ENCODE data around the gene SASH3. TPM values are rescaled to one million over a fixed set of nuclear protein-coding genes. Genes with fewer than 3 reads are reported as not detected.

The SASH3 gene
- total and polyA plus RNA-seq, 5 donors from 2014 or later = 117 to 205 (median 191) TPM

- no peaks in the 10 kb centered on the region for H3K9me3 Mint-ChIP-seq
- no peak for ATAC-seq (ENCODE audit: low read depth in 2 of 2)
- Histone ChIP-seq H3K4me1 (ENCODE audit: control insufficient read depth, insufficient read depth, low read length, poor library complexity, severe bottlenecking) (peaks cover 41% of the 10 kb centered on the region), H3K27me3 (ENCODE audit: control insufficient read depth, insufficient read depth, low read length) (no peaks in the 10 kb centered on the region), H3K4me3 (ENCODE audit: low read depth, low read length) (no peak overlapping the region), H3K27ac (ENCODE audit: insufficient read depth, low read length, poor library complexity, severe bottlenecking) (peak overlapping the region; percentile 41), H3K36me3 (ENCODE audit: control insufficient read depth, insufficient read depth, low read length) (peaks cover 54% of the 10 kb centered on the region), H3K9me3 (ENCODE audit: control insufficient read depth in 2 of 2, low read length in 2 of 2) (no peaks in the 10 kb centered on the region)
- peaks cover 46% of the 10 kb centered on the region for H3K36me3 Mint-ChIP-seq
- peak overlapping the region in 2 of 3 donors; percentile 90 to 95 for H3K27ac Mint-ChIP-seq
- no peak for DNase-seq
- H3K4me1 Mint-ChIP-seq = peaks cover 0 to 58% (median 31%) of the 10 kb centered on the region in 4 donors
- peak overlapping the region; percentile 31 to 73 (median 55) for H3K4me3 Mint-ChIP-seq
- no peaks in the 10 kb centered on the region for H3K27me3 Mint-ChIP-seq
These were observed 7.7 kb downstream of the SASH3 start for GRCh38 chrX:129787336-129788055.

DNA sequence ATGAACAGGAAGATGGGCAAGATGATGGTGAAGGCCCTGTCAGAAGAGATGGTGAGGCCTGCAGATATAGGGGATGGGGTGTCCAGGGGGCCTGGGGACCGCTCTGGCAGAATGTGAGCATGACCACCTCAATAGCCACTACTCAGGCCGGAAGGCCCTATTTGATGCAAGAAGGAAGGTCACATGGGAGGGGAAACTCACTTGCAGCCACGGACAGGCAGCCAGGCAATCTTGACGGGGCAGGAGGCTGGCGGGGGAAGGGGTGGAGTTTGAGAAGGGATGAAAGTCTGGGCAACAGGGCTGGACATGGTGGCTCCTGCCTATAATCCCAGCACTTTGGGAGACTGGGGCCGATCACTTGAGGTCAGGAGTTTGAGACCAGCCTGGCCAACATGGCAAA is 8.8 kb downstream of the SASH3 start:
- Histone ChIP-seq H3K4me3 (ENCODE audit: low read depth, low read length) (no peak overlapping the region), H3K27me3 (ENCODE audit: control insufficient read depth, insufficient read depth, low read length) (no peaks in the 10 kb centered on the region), H3K36me3 (ENCODE audit: control insufficient read depth, insufficient read depth, low read length) (peaks cover 60% of the 10 kb centered on the region), H3K27ac (ENCODE audit: insufficient read depth, low read length, poor library complexity, severe bottlenecking) (peak overlapping the region; percentile 41), H3K4me1 (ENCODE audit: control insufficient read depth, insufficient read depth, low read length, poor library complexity, severe bottlenecking) (peaks cover 31% of the 10 kb centered on the region), H3K9me3 (ENCODE audit: control insufficient read depth in 2 of 2, low read length in 2 of 2) (no peaks in the 10 kb centered on the region)
- Mint-ChIP-seq H3K27me3 (no peaks in the 10 kb centered on the region), H3K36me3 (peaks cover 43% of the 10 kb centered on the region), H3K4me3 (no peak overlapping the region), H3K27ac (peak overlapping the region in 1 of 3 donors; percentile 23), H3K9me3 (no peaks in the 10 kb centered on the region), H3K4me1 (peaks cover 0 to 48% (median 26%) of the 10 kb centered on the region in 4 donors)
- ATAC-seq (ENCODE audit: low read depth in 2 of 2) (no peak), DNase-seq (no peak)

- H3K9me3 ChIP-seq (ENCODE audit: control insufficient read depth in 2 of 2, low read length in 2 of 2) = no peaks in the 10 kb centered on the region
- Mint-ChIP-seq H3K9me3 (no peaks in the 10 kb centered on the region), H3K4me1 (peaks cover 0 to 37% (median 15%) of the 10 kb centered on the region in 4 donors), H3K27me3 (no peaks in the 10 kb centered on the region), H3K36me3 (peaks cover 35% of the 10 kb centered on the region), H3K4me3 (no peak overlapping the region), H3K27ac (peak overlapping the region in 1 of 3 donors; percentile 75)
- ATAC-seq (ENCODE audit: low read depth in 2 of 2) = no peak
- no peak overlapping the region for H3K4me3 ChIP-seq (ENCODE audit: low read depth, low read length)
- peaks cover 17% of the 10 kb centered on the region for H3K4me1 ChIP-seq (ENCODE audit: control insufficient read depth, insufficient read depth, low read length, poor library complexity, severe bottlenecking)
- DNase-seq = no peak
- no peak overlapping the region for H3K27ac ChIP-seq (ENCODE audit: insufficient read depth, low read length, poor library complexity, severe bottlenecking)
- peaks cover 62% of the 10 kb centered on the region for H3K36me3 ChIP-seq (ENCODE audit: control insufficient read depth, insufficient read depth, low read length)
- no peaks in the 10 kb centered on the region for H3K27me3 ChIP-seq (ENCODE audit: control insufficient read depth, insufficient read depth, low read length)
These were observed 10.4 kb downstream of the SASH3 start for GRCh38 chrX:129790146-129790545.

- H3K9me3 Mint-ChIP-seq = no peaks in the 10 kb centered on the region
- no peaks in the 10 kb centered on the region for H3K9me3 ChIP-seq (ENCODE audit: control insufficient read depth in 2 of 2, low read length in 2 of 2)
- H3K4me3 Mint-ChIP-seq = no peak overlapping the region
- ATAC-seq (ENCODE audit: low read depth in 2 of 2) (no peak), DNase-seq (no peak)
- H3K27me3 Mint-ChIP-seq = no peaks in the 10 kb centered on the region
- H3K4me1 Mint-ChIP-seq = peaks cover 0 to 30% (median 12%) of the 10 kb centered on the region in 4 donors
- H3K27ac ChIP-seq (ENCODE audit: insufficient read depth, low read length, poor library complexity, severe bottlenecking) = no peak overlapping the region
- H3K36me3 ChIP-seq (ENCODE audit: control insufficient read depth, insufficient read depth, low read length) = peaks cover 65% of the 10 kb centered on the region
- peaks cover 29% of the 10 kb centered on the region for H3K36me3 Mint-ChIP-seq
- no peaks in the 10 kb centered on the region for H3K27me3 ChIP-seq (ENCODE audit: control insufficient read depth, insufficient read depth, low read length)
- no peak overlapping the region for H3K4me3 ChIP-seq (ENCODE audit: low read depth, low read length)
- peak overlapping the region in 1 of 3 donors; percentile 26 for H3K27ac Mint-ChIP-seq
- peaks cover 10% of the 10 kb centered on the region for H3K4me1 ChIP-seq (ENCODE audit: control insufficient read depth, insufficient read depth, low read length, poor library complexity, severe bottlenecking)
These were observed 11.1 kb downstream of the SASH3 start for GRCh38 chrX:129790808-129791207.

DNA sequence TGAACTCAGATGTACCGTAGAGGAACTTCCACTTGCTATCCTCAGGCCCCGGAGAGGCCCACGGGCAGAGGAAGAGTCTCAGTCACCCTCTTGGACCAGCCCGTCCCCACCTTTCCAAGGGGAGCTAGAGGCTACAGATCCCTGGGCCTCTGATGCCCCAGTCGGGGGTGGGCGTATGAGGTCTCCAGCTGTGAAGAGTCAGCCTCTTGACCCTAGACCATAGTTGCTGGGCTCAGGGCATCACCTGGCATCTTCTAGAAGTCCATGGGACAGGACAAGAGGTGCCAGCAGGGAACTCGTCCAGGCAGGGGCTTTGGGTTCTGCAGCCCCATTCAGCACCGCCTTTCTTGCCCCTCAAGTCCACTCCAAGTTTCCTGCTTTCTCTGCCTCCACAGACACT is 11.6 kb downstream of the SASH3 start:
- peaks cover 0 to 25% (median 10%) of the 10 kb centered on the region in 4 donors for H3K4me1 Mint-ChIP-seq
- H3K27ac ChIP-seq (ENCODE audit: insufficient read depth, low read length, poor library complexity, severe bottlenecking) = no peak overlapping the region
- H3K36me3 ChIP-seq (ENCODE audit: control insufficient read depth, insufficient read depth, low read length) = peaks cover 63% of the 10 kb centered on the region
- DNase-seq = no peak
- no peak overlapping the region for H3K4me3 Mint-ChIP-seq
- H3K9me3 Mint-ChIP-seq = no peaks in the 10 kb centered on the region
- peaks cover 24% of the 10 kb centered on the region for H3K36me3 Mint-ChIP-seq
- ATAC-seq (ENCODE audit: low read depth in 2 of 2) = no peak
- peaks cover 6% of the 10 kb centered on the region for H3K4me1 ChIP-seq (ENCODE audit: control insufficient read depth, insufficient read depth, low read length, poor library complexity, severe bottlenecking)
- no peaks in the 10 kb centered on the region for H3K27me3 ChIP-seq (ENCODE audit: control insufficient read depth, insufficient read depth, low read length)
- H3K27me3 Mint-ChIP-seq = no peaks in the 10 kb centered on the region
- no peaks in the 10 kb centered on the region for H3K9me3 ChIP-seq (ENCODE audit: control insufficient read depth in 2 of 2, low read length in 2 of 2)
- no peak overlapping the region for H3K27ac Mint-ChIP-seq
- no peak overlapping the region for H3K4me3 ChIP-seq (ENCODE audit: low read depth, low read length)

DNA sequence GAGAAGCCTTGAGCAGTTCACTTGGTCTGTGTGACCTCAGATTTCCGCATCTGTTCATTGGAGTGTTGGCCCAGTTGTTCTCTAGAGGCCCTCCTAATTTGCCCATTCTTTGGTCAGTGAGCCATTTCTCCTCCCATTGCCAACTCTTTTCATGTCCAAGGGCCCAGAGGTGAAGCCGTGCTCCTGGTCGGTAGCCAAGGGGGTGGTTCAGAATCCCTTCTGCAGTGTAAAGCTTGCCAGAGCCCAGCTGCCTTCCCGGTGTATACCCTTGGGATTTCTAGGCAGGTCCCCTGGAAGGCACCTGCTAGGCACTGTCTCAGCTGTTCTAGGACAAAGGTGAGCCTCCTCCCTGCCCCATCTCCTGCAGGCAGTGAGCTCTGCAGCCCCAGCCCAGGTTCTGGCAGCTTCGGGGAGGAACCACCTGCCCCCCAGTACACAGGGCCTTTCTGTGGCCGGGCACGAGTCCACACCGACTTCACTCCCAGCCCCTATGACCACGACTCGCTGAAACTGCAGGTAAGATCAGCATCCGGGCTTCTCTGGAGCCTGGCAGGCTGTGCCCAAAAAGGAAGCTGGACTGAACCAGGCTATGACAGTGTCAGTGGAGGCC is 12.3 kb downstream of the SASH3 start:
- H3K27me3 Mint-ChIP-seq = no peaks in the 10 kb centered on the region
- no peak overlapping the region for H3K4me3 ChIP-seq (ENCODE audit: low read depth, low read length)
- H3K27ac Mint-ChIP-seq = no peak overlapping the region
- H3K4me1 ChIP-seq (ENCODE audit: control insufficient read depth, insufficient read depth, low read length, poor library complexity, severe bottlenecking) = peaks cover 6% of the 10 kb centered on the region
- H3K9me3 Mint-ChIP-seq = no peaks in the 10 kb centered on the region
- H3K4me1 Mint-ChIP-seq = peaks cover 0 to 20% (median 6%) of the 10 kb centered on the region in 4 donors
- no peaks in the 10 kb centered on the region for H3K27me3 ChIP-seq (ENCODE audit: control insufficient read depth, insufficient read depth, low read length)
- no peaks in the 10 kb centered on the region for H3K9me3 ChIP-seq (ENCODE audit: control insufficient read depth in 2 of 2, low read length in 2 of 2)
- ATAC-seq (ENCODE audit: low read depth in 2 of 2) = no peak
- peaks cover 60% of the 10 kb centered on the region for H3K36me3 ChIP-seq (ENCODE audit: control insufficient read depth, insufficient read depth, low read length)
- H3K27ac ChIP-seq (ENCODE audit: insufficient read depth, low read length, poor library complexity, severe bottlenecking) = no peak overlapping the region
- no peak for DNase-seq
- no peak overlapping the region for H3K4me3 Mint-ChIP-seq
- peaks cover 21% of the 10 kb centered on the region for H3K36me3 Mint-ChIP-seq

DNA sequence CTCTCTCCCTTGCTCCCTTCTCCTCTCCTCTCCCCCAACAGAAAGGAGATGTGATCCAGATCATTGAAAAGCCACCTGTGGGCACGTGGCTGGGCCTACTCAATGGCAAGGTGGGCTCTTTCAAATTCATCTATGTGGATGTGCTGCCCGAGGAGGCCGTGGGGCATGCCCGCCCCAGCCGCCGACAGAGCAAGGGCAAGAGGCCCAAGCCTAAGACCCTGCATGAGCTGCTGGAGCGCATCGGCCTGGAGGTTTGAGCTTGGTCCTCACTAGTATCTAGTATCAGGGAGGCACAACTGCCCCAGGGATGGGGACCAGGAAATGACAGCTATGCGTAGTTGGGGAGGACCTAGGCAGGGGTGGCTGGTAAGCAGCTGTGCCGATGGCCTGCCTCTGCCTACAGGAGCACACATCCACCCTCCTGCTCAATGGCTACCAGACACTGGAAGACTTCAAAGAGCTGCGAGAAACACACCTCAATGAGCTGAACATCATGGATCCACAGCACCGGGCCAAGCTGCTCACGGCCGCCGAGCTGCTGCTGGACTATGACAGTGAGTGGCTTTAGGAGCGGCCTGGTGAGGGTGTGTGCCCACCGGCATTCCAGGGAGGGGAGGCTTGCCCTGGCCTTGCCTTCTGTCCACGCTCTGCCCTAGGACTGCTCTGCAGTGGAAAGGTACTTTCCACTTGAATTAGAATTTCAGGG is 13.0 kb downstream of the SASH3 start:
- H3K36me3 Mint-ChIP-seq = peaks cover 17% of the 10 kb centered on the region
- H3K27me3 Mint-ChIP-seq = no peaks in the 10 kb centered on the region
- Histone ChIP-seq H3K36me3 (ENCODE audit: control insufficient read depth, insufficient read depth, low read length) (peaks cover 66% of the 10 kb centered on the region), H3K9me3 (ENCODE audit: control insufficient read depth in 2 of 2, low read length in 2 of 2) (no peaks in the 10 kb centered on the region), H3K27ac (ENCODE audit: insufficient read depth, low read length, poor library complexity, severe bottlenecking) (no peak overlapping the region), H3K4me1 (ENCODE audit: control insufficient read depth, insufficient read depth, low read length, poor library complexity, severe bottlenecking) (no peaks in the 10 kb centered on the region), H3K4me3 (ENCODE audit: low read depth, low read length) (no peak overlapping the region), H3K27me3 (ENCODE audit: control insufficient read depth, insufficient read depth, low read length) (no peaks in the 10 kb centered on the region)
- H3K27ac Mint-ChIP-seq = no peak overlapping the region
- no peak overlapping the region for H3K4me3 Mint-ChIP-seq
- peaks cover 0 to 14% (median 7%) of the 10 kb centered on the region in 4 donors for H3K4me1 Mint-ChIP-seq
- ATAC-seq (ENCODE audit: low read depth in 2 of 2) (no peak), DNase-seq (no peak)
- no peaks in the 10 kb centered on the region for H3K9me3 Mint-ChIP-seq
